Smooth muscle cell (in vitro differentiated cells): Measurements from ENCODE around the gene FAM83F. TPM values are rescaled to one million over a fixed set of nuclear protein-coding genes. Genes with fewer than 3 reads are reported as not detected.

Experiments
- DNase-seq: peaks from one replicate; lab custom pipeline; 2025; ENCODE audit not compliant: unreplicated experiment; lab: John Stamatoyannopoulos, UW
- H2AFZ ChIP-seq: fragments of 200-600 bp; sonication (generic); 2 replicates; pipeline ENCODE4 v1.6.0; 2016; ENCODE audit warnings: antibody characterized with exemption, low read depth, mild to moderate bottlenecking
- H3F3A ChIP-seq: fragments of 200-600 bp; sonication (generic); 2 replicates; pipeline ENCODE4 v1.6.0; 2017; ENCODE audit warnings: antibody characterized with exemption, low read depth
- H3K27ac ChIP-seq: fragments of 200-600 bp; sonication (generic); 2 replicates; pipeline ENCODE4 v1.5.1; 2016; ENCODE audit warnings: low read depth, mild to moderate bottlenecking
- H3K27me3 ChIP-seq: fragments of 200-600 bp; sonication (generic); 2 replicates; pipeline ENCODE4 v1.6.1; 2016; ENCODE audit warnings: low read depth, mild to moderate bottlenecking
- H3K36me3 ChIP-seq: fragments of 200-600 bp; sonication (generic); 2 replicates; pipeline ENCODE4 v1.5.1; 2016; ENCODE audit warnings: low read depth
- H3K4me1 ChIP-seq: fragments of 200-600 bp; sonication (generic); 2 replicates; pipeline ENCODE4 v1.5.1; 2016; ENCODE audit warnings: low read depth
- H3K4me2 ChIP-seq: fragments of 200-600 bp; sonication (generic); 2 replicates; pipeline ENCODE4 v1.6.0; 2016; ENCODE audit warnings: mild to moderate bottlenecking
- H3K4me3 ChIP-seq: fragments of 200-600 bp; sonication (generic); 2 replicates; pipeline ENCODE4 v1.5.1; 2016; ENCODE audit warnings: mild to moderate bottlenecking
- H3K79me2 ChIP-seq: fragments of 200-600 bp; sonication (generic); 2 replicates; pipeline ENCODE4 v1.6.0; 2016; ENCODE audit warnings: low read depth, mild to moderate bottlenecking
- H3K9ac ChIP-seq: fragments of 200-600 bp; sonication (generic); 2 replicates; pipeline ENCODE4 v1.6.0; 2016; ENCODE audit warnings: low read depth
- H3K9me3 ChIP-seq: fragments of 200-600 bp; sonication (generic); replicated peaks from 2 replicates; pipeline ENCODE4 v1.5.1; 2016; ENCODE audit warnings: low read depth
- H4K20me1 ChIP-seq: fragments of 200-600 bp; sonication (generic); 2 replicates; pipeline ENCODE4 v1.6.0; 2016; ENCODE audit warnings: low read depth
- CTCF ChIP-seq: fragments of 200-600 bp; sonication (generic); IDR thresholded peaks from 2 replicates; pipeline ENCODE4 v1.5.1; 2017; ENCODE audit warnings: borderline replicate concordance, mild to moderate bottlenecking, antibody characterized with exemption; ENCODE audit not compliant: insufficient read depth, poor library complexity, severe bottlenecking
- WGBS: methylation state at CpG from one replicate; pipeline ENCODE4 v1.1.7; 2016; ENCODE audit warnings: low lambda C conversion rate; 5-methylcytosine and 5-hydroxymethylcytosine counted together
- polyA plus RNA-seq: library from polyadenylated mRNA; unstranded; fragments of >200 nt; fragmentation: Nextera tagmentation; extraction: Ambion mirVana; gene quantifications from 2 replicates; pipeline ENCODE4 v1.2.1, GENCODE V29; 2016
- total RNA-seq: library from RNA; depleted of rRNA; stranded (reverse); fragments of >200 nt; gene quantifications from 2 replicates; pipeline ENCODE4 v1.2.3, GENCODE V29; 2014

FAM83F gene
- total and polyA plus RNA-seq, 2 experiments from 2014 or later = 1.4 to 1.6 TPM

DNA sequence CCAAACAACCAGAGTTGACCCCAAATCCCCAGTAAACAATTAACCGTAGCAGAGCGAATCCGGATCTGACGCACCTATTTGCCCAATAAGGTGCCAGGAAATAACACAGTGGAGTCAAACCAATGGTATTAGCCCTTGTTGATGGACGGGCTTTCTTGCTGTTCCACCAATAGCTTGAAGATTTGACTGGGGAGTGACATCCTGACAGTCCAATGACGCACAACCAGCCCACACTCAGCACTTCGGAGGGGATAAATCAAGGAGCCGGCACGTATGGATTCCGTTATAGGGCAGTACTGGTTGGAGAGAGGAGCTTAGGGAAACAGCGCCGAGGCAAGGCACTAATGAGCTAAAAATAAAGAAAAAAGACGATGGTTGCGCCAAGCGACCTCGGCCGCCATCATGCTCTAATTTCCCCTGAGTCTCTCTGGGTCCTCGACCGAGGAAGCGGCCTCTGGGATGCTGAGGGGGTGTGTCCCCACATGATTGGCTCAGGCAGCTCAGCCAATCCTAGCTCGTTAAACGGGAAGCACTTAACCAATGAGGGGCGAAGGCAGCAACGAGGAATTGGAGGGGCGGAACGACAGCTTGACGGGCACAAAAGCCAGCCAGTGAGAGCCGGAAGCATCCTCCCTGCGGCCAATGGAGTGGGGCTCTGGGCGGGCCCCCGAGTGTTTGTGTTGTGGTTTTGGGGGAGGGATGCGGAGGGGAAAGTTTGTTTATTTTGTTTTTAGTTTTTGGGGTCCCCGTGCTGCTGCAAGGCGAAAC, 49.5 kb downstream of the FAM83F start:
- Histone ChIP-seq H3K79me2 (no peaks in the 10 kb centered on the region), H3K27me3 (peaks cover 21% of the 10 kb centered on the region), H3K4me1 (no peaks in the 10 kb centered on the region), H3K9me3 (no peaks in the 10 kb centered on the region), H3K4me2 (peak overlapping the region; percentile 83), H4K20me1 (peaks cover 13% of the 10 kb centered on the region), H3F3A (no peaks in the 10 kb centered on the region), H3K9ac (peak overlapping the region; percentile 35), H3K36me3 (no peaks in the 10 kb centered on the region), H3K27ac (peak overlapping the region; percentile 41), H3K4me3 (peak overlapping the region; percentile 57), H2AFZ (peak overlapping the region; percentile 92)
- no peak for TF ChIP-seq CTCF
- DNase-seq = peak; percentile 85
- under 1% methylated on average over 34 of the region's 34 CpGs for WGBS

DNA sequence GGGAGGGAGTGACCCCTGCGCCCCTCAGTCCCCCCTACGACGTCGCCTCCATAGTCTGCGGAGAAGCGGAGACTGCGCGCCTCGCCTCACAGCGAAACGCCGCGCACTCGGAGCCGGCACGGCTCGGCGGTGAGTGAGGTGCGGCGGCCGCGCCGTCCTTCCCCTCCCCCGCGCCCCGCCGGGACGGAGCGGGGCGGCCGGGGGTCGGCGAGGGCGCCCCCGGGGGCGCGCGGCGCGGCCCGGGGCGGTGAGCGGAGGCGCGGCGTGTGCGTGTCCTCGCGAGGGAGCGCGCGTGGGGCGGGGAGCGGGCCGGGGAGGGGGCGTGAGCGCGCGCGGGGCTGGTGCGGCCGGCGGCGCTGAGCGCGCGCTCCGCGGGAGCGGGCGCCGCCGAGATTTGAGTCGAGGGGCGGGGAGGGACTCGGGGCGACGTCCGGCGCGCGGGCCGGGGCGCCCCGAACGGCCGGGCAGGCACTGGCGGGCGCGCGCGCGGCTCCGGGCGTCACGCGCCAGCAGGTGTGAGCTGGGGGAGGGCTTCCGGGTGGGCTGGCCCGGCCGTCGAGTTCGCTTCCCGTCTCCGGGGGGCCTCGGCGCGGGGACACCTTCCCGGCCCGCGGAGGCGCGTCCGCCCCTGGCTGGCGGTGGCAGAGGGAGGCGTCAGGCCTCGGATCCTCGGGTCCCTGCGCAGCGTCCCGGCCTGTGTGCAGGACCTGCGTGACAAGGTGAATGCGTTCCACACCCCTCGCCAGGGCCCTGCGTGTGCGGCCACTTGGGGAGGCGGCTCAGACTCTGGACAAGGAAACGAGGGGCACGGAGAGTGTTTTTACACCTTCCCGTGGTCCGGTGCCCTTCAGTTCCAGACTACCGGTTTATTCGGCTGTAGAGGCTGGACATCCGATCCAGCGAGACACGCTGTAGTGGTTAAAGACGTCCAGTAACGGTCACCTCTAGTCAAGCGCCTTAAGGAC, 50.4 kb downstream of the FAM83F start:
- Histone ChIP-seq H4K20me1 (peaks cover 18% of the 10 kb centered on the region), H3K36me3 (no peaks in the 10 kb centered on the region), H3F3A (no peaks in the 10 kb centered on the region), H3K4me1 (no peaks in the 10 kb centered on the region), H3K27me3 (peaks cover 12% of the 10 kb centered on the region), H2AFZ (peak overlapping the region; percentile 94), H3K4me2 (peak overlapping the region; percentile 98), H3K9ac (peak overlapping the region; percentile 3), H3K9me3 (no peaks in the 10 kb centered on the region), H3K4me3 (peak overlapping the region; percentile 78), H3K79me2 (no peaks in the 10 kb centered on the region), H3K27ac (no peak overlapping the region)
- no peak for DNase-seq
- 1% methylated on average over 44 of the region's 138 CpGs for WGBS
- no peak for TF ChIP-seq CTCF

GRCh38 chr22:40046126-40046525, 51.4 kb downstream of the FAM83F start:
- H3K27ac ChIP-seq = no peak overlapping the region
- peak overlapping the region; percentile 98 for H3K4me2 ChIP-seq
- 90% methylated on average over 9 of the region's 9 CpGs for WGBS

More at GRCh38 chr22:40046126-40046525, 51.4 kb downstream of the FAM83F start:
- Histone ChIP-seq H4K20me1 (peaks cover 26% of the 10 kb centered on the region), H3F3A (no peaks in the 10 kb centered on the region), H3K4me1 (no peaks in the 10 kb centered on the region), H3K9ac (no peak overlapping the region), H3K79me2 (no peaks in the 10 kb centered on the region), H3K9me3 (no peaks in the 10 kb centered on the region), H3K36me3 (no peaks in the 10 kb centered on the region), H3K4me3 (peak overlapping the region; percentile 78), H2AFZ (no peak overlapping the region), H3K27me3 (peaks cover 7% of the 10 kb centered on the region)
- DNase-seq = no peak
- no peak for TF ChIP-seq CTCF
